ENCODE results near the gene LRRC41. TPM values are rescaled to one million over a fixed set of nuclear protein-coding genes. Genes with fewer than 3 reads are reported as not detected.

Gene LRRC41, protein sequence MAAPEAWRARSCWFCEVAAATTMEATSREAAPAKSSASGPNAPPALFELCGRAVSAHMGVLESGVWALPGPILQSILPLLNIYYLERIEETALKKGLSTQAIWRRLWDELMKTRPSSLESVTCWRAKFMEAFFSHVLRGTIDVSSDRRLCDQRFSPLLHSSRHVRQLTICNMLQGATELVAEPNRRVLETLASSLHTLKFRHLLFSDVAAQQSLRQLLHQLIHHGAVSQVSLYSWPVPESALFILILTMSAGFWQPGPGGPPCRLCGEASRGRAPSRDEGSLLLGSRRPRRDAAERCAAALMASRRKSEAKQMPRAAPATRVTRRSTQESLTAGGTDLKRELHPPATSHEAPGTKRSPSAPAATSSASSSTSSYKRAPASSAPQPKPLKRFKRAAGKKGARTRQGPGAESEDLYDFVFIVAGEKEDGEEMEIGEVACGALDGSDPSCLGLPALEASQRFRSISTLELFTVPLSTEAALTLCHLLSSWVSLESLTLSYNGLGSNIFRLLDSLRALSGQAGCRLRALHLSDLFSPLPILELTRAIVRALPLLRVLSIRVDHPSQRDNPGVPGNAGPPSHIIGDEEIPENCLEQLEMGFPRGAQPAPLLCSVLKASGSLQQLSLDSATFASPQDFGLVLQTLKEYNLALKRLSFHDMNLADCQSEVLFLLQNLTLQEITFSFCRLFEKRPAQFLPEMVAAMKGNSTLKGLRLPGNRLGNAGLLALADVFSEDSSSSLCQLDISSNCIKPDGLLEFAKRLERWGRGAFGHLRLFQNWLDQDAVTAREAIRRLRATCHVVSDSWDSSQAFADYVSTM
- 77.3 TPM for polyA plus RNA-seq (2013, experiment 1 of 2)
- polyA plus RNA-seq (2013, experiment 2 of 2): 74.3 TPM

DNA sequence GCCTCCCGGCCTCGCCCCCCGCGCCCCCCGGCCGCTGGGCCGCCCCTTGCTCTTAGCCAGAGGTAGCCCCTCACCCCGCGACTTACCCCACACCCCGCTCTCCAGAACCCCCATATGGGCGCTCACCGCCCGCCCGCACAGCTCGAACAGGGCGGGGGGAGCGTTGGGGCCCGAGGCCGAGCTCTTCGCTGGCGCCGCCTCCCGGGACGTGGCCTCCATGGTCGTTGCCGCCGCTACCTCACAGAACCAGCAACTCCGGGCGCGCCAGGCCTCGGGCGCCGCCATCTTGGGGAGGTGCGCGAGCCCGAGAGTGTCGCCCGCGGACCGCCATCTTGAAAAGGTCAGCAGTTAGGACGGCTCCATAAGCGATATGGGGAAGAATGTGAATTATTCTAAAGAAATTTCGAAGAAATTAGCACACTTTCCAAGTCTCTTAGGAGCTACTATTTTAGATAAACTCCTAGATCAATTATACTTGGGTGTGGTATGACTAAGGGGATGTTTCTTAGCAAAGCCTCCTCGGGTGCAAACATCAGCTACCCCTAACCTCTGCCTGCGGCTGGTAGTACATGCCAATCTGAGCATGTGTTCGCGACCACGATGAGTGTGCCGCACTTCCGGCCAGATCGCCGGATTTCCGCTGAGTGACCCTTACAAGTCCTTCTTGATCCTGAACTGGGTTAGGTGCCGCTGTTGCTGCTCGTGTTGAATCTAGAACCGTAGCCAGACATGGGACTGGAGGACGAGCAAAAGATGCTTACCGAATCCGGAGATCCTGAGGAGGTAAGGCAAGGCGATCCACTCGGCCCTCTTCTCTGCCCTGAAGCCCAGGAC, at the start of gene LRRC41, which contains the start of gene UQCRH:
Gene LRRC41, minus strand, starts transcription at position 579 of the 834 bp plus-strand sequence. Its CDS starts 294 bp downstream, at position 285.
Gene UQCRH, plus strand, starts transcription at position 661 of the 834 bp plus-strand sequence. Its CDS starts 69 bp downstream, at position 730.
- no peaks in the 10 kb centered on the region for H3K9me3 ChIP-seq (ENCODE audit: control insufficient read depth, low read length)
- H3K4me1 ChIP-seq (ENCODE audit: control insufficient read depth, insufficient read depth, low read length, poor library complexity, severe bottlenecking): peaks cover 23% of the 10 kb centered on the region
- WGBS, 2 experiments (ENCODE audit: insufficient coverage in 2 of 2): 0% methylated on average over 42 to 45 of the region's 61 CpGs
- H3K27ac ChIP-seq (ENCODE audit: low read depth, low read length, severe bottlenecking): peak within 1 kb of the TSS; percentile 99
- H3K4me3 ChIP-seq (ENCODE audit: extremely low read depth, insufficient read depth, low read length, poor library complexity, severe bottlenecking): peak within 1 kb of the TSS; percentile 98
- H3K36me3 ChIP-seq (ENCODE audit: control insufficient read depth, insufficient read depth, low read length): peaks cover 30% of the 10 kb centered on the region

DNA sequence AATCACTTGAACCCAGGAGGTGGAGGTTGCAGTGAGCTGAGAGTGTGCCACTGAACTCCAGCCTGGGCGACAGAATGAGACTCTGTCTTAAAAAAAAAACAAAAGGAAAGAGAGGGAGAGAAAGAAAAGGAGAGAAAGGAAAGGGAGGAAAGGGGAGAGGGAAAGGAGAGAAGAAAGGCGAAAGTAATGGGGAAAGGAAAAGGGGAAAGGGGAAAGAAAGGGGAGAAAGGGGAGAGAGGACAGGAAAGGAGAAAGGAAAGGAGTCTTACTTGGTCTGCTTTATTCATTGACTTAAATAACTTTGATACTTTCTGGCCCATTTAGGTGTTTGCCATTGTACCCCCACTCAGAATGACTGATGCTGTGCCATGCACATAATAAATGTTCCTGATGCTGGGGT, 48.9 kb upstream of the LRRC41 start:
- peaks cover 94% of the 10 kb centered on the region for H3K36me3 ChIP-seq (ENCODE audit: control insufficient read depth, insufficient read depth, low read length)
- H3K9me3 ChIP-seq (ENCODE audit: control insufficient read depth, low read length): no peaks in the 10 kb centered on the region
- no peak overlapping the region for H3K4me3 ChIP-seq (ENCODE audit: extremely low read depth, insufficient read depth, low read length, poor library complexity, severe bottlenecking)
- no peaks in the 10 kb centered on the region for H3K4me1 ChIP-seq (ENCODE audit: control insufficient read depth, insufficient read depth, low read length, poor library complexity, severe bottlenecking)
- 85 to 97% methylated on average over 2 of the region's 2 CpGs for WGBS, 2 experiments (ENCODE audit: insufficient coverage in 2 of 2)
- H3K27ac ChIP-seq (ENCODE audit: low read depth, low read length, severe bottlenecking): no peak overlapping the region

GRCh38 chr1:46345281-46345680, 41.9 kb upstream of the LRRC41 start:
- Histone ChIP-seq H3K9me3 (ENCODE audit: control insufficient read depth, low read length) (no peaks in the 10 kb centered on the region), H3K4me1 (ENCODE audit: control insufficient read depth, insufficient read depth, low read length, poor library complexity, severe bottlenecking) (peaks cover 6% of the 10 kb centered on the region), H3K36me3 (ENCODE audit: control insufficient read depth, insufficient read depth, low read length) (peaks cover 77% of the 10 kb centered on the region)

DNA sequence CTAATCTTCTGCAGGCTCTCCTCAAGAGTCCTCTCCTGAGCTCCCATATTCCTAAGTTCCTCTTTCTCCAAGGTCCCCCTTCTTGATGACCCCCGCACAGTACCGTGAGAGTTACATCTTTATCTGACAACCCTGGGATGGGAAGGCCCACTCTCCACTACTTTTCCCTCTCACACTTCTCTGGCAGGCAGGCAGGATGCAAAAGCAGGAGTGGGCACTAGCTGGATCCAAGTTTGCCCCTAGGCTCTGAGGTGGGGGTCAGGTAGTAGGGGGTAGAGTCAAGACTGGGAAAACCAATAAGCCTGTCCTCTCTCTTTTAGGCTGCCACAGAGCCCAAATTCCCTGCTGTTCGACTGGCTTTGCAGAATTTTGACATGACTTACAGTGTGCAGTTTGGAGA, 41.1 kb upstream of the LRRC41 start:
- Histone ChIP-seq H3K36me3 (ENCODE audit: control insufficient read depth, insufficient read depth, low read length) (peaks cover 69% of the 10 kb centered on the region), H3K4me1 (ENCODE audit: control insufficient read depth, insufficient read depth, low read length, poor library complexity, severe bottlenecking) (peaks cover 11% of the 10 kb centered on the region), H3K9me3 (ENCODE audit: control insufficient read depth, low read length) (no peaks in the 10 kb centered on the region), H3K27ac (ENCODE audit: low read depth, low read length, severe bottlenecking) (no peak overlapping the region), H3K4me3 (ENCODE audit: extremely low read depth, insufficient read depth, low read length, poor library complexity, severe bottlenecking) (no peak overlapping the region)
- WGBS, 2 experiments (ENCODE audit: insufficient coverage in 2 of 2): 78 to 100% methylated on average over 1 of the region's 3 CpGs

More at GRCh38 chr1:46345281-46345680, 41.9 kb upstream of the LRRC41 start:
- Histone ChIP-seq H3K4me3 (ENCODE audit: extremely low read depth, insufficient read depth, low read length, poor library complexity, severe bottlenecking) (no peak overlapping the region), H3K27ac (ENCODE audit: low read depth, low read length, severe bottlenecking) (no peak overlapping the region)

DNA sequence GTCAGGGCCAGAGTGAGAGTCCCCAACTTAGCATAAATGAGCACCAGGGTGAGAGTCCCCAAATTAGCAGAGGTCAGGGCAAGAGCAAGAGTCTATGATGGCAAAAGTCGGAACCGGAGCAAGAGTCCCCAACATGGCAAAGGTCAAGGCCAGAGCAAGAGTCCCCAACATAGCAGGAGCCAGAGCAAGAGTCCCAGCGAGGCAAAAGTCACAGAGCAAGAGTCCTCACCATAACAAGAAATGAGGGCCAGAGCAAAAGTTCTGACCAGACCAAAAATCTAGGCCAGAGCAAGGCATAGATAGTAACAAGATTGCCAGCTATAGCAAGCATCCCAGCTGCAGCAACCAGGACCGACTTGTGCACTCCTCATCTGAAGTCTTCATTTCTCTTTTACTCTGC, 40.3 kb upstream of the LRRC41 start:
- Histone ChIP-seq H3K9me3 (ENCODE audit: control insufficient read depth, low read length) (no peaks in the 10 kb centered on the region), H3K27ac (ENCODE audit: low read depth, low read length, severe bottlenecking) (no peak overlapping the region), H3K4me3 (ENCODE audit: extremely low read depth, insufficient read depth, low read length, poor library complexity, severe bottlenecking) (no peak overlapping the region), H3K36me3 (ENCODE audit: control insufficient read depth, insufficient read depth, low read length) (peaks cover 61% of the 10 kb centered on the region), H3K4me1 (ENCODE audit: control insufficient read depth, insufficient read depth, low read length, poor library complexity, severe bottlenecking) (peaks cover 13% of the 10 kb centered on the region)
- 95% methylated on average over 4 of the region's 4 CpGs for WGBS, 2 experiments (ENCODE audit: insufficient coverage in 2 of 2)

- peaks cover 57% of the 10 kb centered on the region for H3K36me3 ChIP-seq (ENCODE audit: control insufficient read depth, insufficient read depth, low read length)
- H3K9me3 ChIP-seq (ENCODE audit: control insufficient read depth, low read length): no peaks in the 10 kb centered on the region
These were observed 39.9 kb upstream of the LRRC41 start for GRCh38 chr1:46343351-46343695.

GRCh38 chr1:46342677-46343350, 39.4 kb upstream of the LRRC41 start:
- no peak overlapping the region for H3K4me3 ChIP-seq (ENCODE audit: extremely low read depth, insufficient read depth, low read length, poor library complexity, severe bottlenecking)
- H3K36me3 ChIP-seq (ENCODE audit: control insufficient read depth, insufficient read depth, low read length): peaks cover 52% of the 10 kb centered on the region
- no peak overlapping the region for H3K27ac ChIP-seq (ENCODE audit: low read depth, low read length, severe bottlenecking)
- WGBS, 2 experiments (ENCODE audit: insufficient coverage in 2 of 2): 93 to 98% methylated on average over 4 to 7 of the region's 8 CpGs
- H3K4me1 ChIP-seq (ENCODE audit: control insufficient read depth, insufficient read depth, low read length, poor library complexity, severe bottlenecking): peaks cover 13% of the 10 kb centered on the region
- no peaks in the 10 kb centered on the region for H3K9me3 ChIP-seq (ENCODE audit: control insufficient read depth, low read length)

More at GRCh38 chr1:46343351-46343695, 39.9 kb upstream of the LRRC41 start:
- 95 to 100% methylated on average over 4 of the region's 4 CpGs for WGBS, 2 experiments (ENCODE audit: insufficient coverage in 2 of 2)
- Histone ChIP-seq H3K4me1 (ENCODE audit: control insufficient read depth, insufficient read depth, low read length, poor library complexity, severe bottlenecking) (peaks cover 13% of the 10 kb centered on the region), H3K27ac (ENCODE audit: low read depth, low read length, severe bottlenecking) (no peak overlapping the region), H3K4me3 (ENCODE audit: extremely low read depth, insufficient read depth, low read length, poor library complexity, severe bottlenecking) (no peak overlapping the region)

DNA sequence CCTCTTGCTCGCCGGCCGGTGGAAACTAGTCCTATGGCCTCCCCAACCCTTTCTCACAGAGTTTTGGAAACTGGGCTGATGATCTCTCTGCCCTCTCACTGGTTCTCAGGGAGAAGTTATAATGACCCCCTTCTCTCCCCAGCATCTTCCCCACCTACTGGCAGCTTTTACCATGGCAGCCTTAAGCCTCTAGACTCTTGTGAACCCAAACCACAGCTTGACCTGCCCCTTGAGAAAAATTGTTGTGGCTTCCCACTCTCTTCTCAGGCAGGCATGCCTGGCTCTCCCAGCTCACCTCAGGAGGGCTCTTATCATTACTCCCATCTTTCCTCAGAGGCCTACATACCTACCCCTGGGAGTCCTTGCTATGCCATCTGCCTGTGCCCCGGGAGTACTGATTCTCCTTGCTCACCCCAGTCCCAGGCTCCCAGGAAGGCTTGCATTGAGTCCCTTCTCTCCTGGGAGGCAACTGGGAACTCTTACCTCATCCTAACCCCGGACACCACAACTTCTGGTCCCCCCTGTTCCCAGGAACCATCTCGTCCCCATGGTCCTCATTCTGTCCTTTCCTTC, 38.8 kb upstream of the LRRC41 start:
- WGBS, 2 experiments (ENCODE audit: insufficient coverage in 2 of 2): 92 to 96% methylated on average over 6 of the region's 6 CpGs
- no peak overlapping the region for H3K4me3 ChIP-seq (ENCODE audit: extremely low read depth, insufficient read depth, low read length, poor library complexity, severe bottlenecking)

GRCh38 chr1:46341222-46342083, 38.0 kb upstream of the LRRC41 start:
- H3K9me3 ChIP-seq (ENCODE audit: control insufficient read depth, low read length): no peaks in the 10 kb centered on the region
- H3K27ac ChIP-seq (ENCODE audit: low read depth, low read length, severe bottlenecking): peak overlapping the region; percentile 95
- peaks cover 39% of the 10 kb centered on the region for H3K36me3 ChIP-seq (ENCODE audit: control insufficient read depth, insufficient read depth, low read length)
- H3K4me1 ChIP-seq (ENCODE audit: control insufficient read depth, insufficient read depth, low read length, poor library complexity, severe bottlenecking): peaks cover 13% of the 10 kb centered on the region
- peak overlapping the region; percentile 64 for H3K4me3 ChIP-seq (ENCODE audit: extremely low read depth, insufficient read depth, low read length, poor library complexity, severe bottlenecking)
- 60 to 65% methylated on average over 24 to 31 of the region's 31 CpGs for WGBS, 2 experiments (ENCODE audit: insufficient coverage in 2 of 2)

More for the DNA sequence above, 38.8 kb upstream of the LRRC41 start:
- peaks cover 46% of the 10 kb centered on the region for H3K36me3 ChIP-seq (ENCODE audit: control insufficient read depth, insufficient read depth, low read length)
- H3K9me3 ChIP-seq (ENCODE audit: control insufficient read depth, low read length): no peaks in the 10 kb centered on the region
- peaks cover 13% of the 10 kb centered on the region for H3K4me1 ChIP-seq (ENCODE audit: control insufficient read depth, insufficient read depth, low read length, poor library complexity, severe bottlenecking)
- H3K27ac ChIP-seq (ENCODE audit: low read depth, low read length, severe bottlenecking): no peak overlapping the region
